ENCODE data around the gene SEC14L2. TPM values are rescaled to one million over a fixed set of nuclear protein-coding genes. Genes with fewer than 3 reads are reported as not detected.

Gene SEC14L2
- total and polyA plus RNA-seq, 12 donors: 0.78 to 7.7 (median 4.2) TPM

- DNase-seq: peak; percentile 77 to 94 (median 91)
- Histone ChIP-seq H3K4me3 (peak overlapping the region in 2 of 4 donors; percentile 52 to 54), H3K36me3 (replicated peaks in 1 of 2) (no peaks in the 10 kb centered on the region), H3K4me1 (replicated peaks in 1 of 2) (peaks cover 19 to 35% of the 10 kb centered on the region in 2 donors), H3K27me3 (no peaks in the 10 kb centered on the region), H3K9me3 (replicated peaks in 1 of 3) (no peaks in the 10 kb centered on the region), H3K27ac (peak overlapping the region in 4 of 5 donors; percentile 48 to 97 (median 77))
- 48 to 58% (median 49%) methylated on average over 10 to 29 of the region's 29 CpGs for WGBS, 4 donors
- no peak for TF ChIP-seq POLR2A (IDR thresholded peaks at IDR 0.05)
- TF ChIP-seq CTCF (IDR thresholded peaks at IDR 0.05): peak; percentile 52 to 77 (median 65)
- intact Hi-C loops (cut with DNase I): no loop called here
Observed at GRCh38 chr22:30426388-30427353, 29.9 kb downstream of the SEC14L2 start.

- Histone ChIP-seq H3K27me3 (no peaks in the 10 kb centered on the region), H3K9me3 (replicated peaks in 1 of 3) (no peaks in the 10 kb centered on the region), H3K36me3 (replicated peaks in 1 of 2) (no peaks in the 10 kb centered on the region), H3K4me1 (replicated peaks in 1 of 2) (peaks cover 9 to 24% of the 10 kb centered on the region in 2 donors), H3K4me3 (no peak overlapping the region), H3K27ac (no peak overlapping the region)
- intact Hi-C loops (cut with DNase I): no loop called here
- no peak for DNase-seq
- no peak for TF ChIP-seq POLR2A (IDR thresholded peaks at IDR 0.05)
- no peak for TF ChIP-seq CTCF (IDR thresholded peaks at IDR 0.05)
- 95 to 100% (median 100%) methylated on average over 1 of the region's 1 CpG; no CpG with 5 or more reads in 1 of the 4 donors for WGBS, 4 donors
Observed at GRCh38 chr22:30427871-30428270, 31.1 kb downstream of the SEC14L2 start.

- H3K4me1 ChIP-seq (replicated peaks in 1 of 2): peaks cover 0 to 16% of the 10 kb centered on the region in 2 donors
- TF ChIP-seq CTCF (IDR thresholded peaks at IDR 0.05) (no peak), POLR2A (IDR thresholded peaks at IDR 0.05) (no peak)
- no peak for DNase-seq
Observed at GRCh38 chr22:30429887-30430286, 33.1 kb downstream of the SEC14L2 start.

GRCh38 chr22:30430933-30431332 is 34.1 kb downstream of the SEC14L2 start:
- DNase-seq: no peak
- intact Hi-C loops (cut with DNase I): no loop called here
- Histone ChIP-seq H3K36me3 (replicated peaks in 1 of 2) (no peaks in the 10 kb centered on the region), H3K4me3 (no peak overlapping the region), H3K27me3 (no peaks in the 10 kb centered on the region), H3K4me1 (replicated peaks in 1 of 2) (peaks cover 0 to 7% of the 10 kb centered on the region in 2 donors), H3K9me3 (replicated peaks in 1 of 3) (no peaks in the 10 kb centered on the region), H3K27ac (no peak overlapping the region)
- no peak for TF ChIP-seq POLR2A (IDR thresholded peaks at IDR 0.05)
- TF ChIP-seq CTCF (IDR thresholded peaks at IDR 0.05): no peak
- WGBS, 4 donors: 75 to 90% (median 78%) methylated on average over 4 of the region's 4 CpGs

More at GRCh38 chr22:30429887-30430286, 33.1 kb downstream of the SEC14L2 start:
- no peaks in the 10 kb centered on the region for H3K36me3 ChIP-seq (replicated peaks in 1 of 2)
- H3K27ac ChIP-seq: no peak overlapping the region
- no peaks in the 10 kb centered on the region for H3K9me3 ChIP-seq (replicated peaks in 1 of 3)
- H3K27me3 ChIP-seq: no peaks in the 10 kb centered on the region
- 61 to 66% (median 63%) methylated on average over 4 of the region's 4 CpGs for WGBS, 4 donors
- no peak overlapping the region for H3K4me3 ChIP-seq
- intact Hi-C loops (cut with DNase I): no loop called here

All from adrenal gland (tissue), 12 donors.